MM.1S (cell line): ENCODE results near the gene MMP24OS.

Experiments
- DNase-seq: peaks from one replicate; pipeline ENCODE4 v3.0.0-alpha.2; 2015
- H2AFZ ChIP-seq: fragments of 300-600 bp; sonication (generic); 2 replicates; pipeline ENCODE4 v1.6.0; 2016; ENCODE audit warnings: antibody characterized with exemption, low read length
- H3F3A ChIP-seq: fragments of 300-600 bp; sonication (generic); 2 replicates; pipeline ENCODE4 v1.6.1; 2016; ENCODE audit warnings: mild to moderate bottlenecking, antibody characterized with exemption, low read length, moderate library complexity, mixed read lengths; ENCODE audit not compliant: insufficient read depth
- H3K27ac ChIP-seq: fragments of 300-600 bp; sonication (generic); 2 replicates; pipeline ENCODE4 v1.5.1; 2016; ENCODE audit warnings: mild to moderate bottlenecking, low read length
- H3K27me3 ChIP-seq: fragments of 300-600 bp; sonication (generic); replicated peaks from 2 replicates; pipeline ENCODE4 v1.6.0; 2016; ENCODE audit warnings: low read length; ENCODE audit not compliant: insufficient read depth
- H3K36me3 ChIP-seq: fragments of 300-600 bp; sonication (generic); replicated peaks from 2 replicates; pipeline ENCODE4 v1.6.1; 2016; ENCODE audit warnings: mild to moderate bottlenecking, low read length, mixed read lengths; ENCODE audit not compliant: insufficient read depth
- H3K4me1 ChIP-seq: fragments of 300-600 bp; sonication (generic); 2 replicates; pipeline ENCODE4 v1.6.1; 2016; ENCODE audit warnings: low read length, mixed read lengths
- H3K4me2 ChIP-seq: fragments of 300-600 bp; sonication (generic); 2 replicates; pipeline ENCODE4 v1.6.0; 2016; ENCODE audit warnings: low read depth, low read length
- H3K4me3 ChIP-seq: fragments of 300-600 bp; sonication (generic); 2 replicates; pipeline ENCODE4 v1.5.1; 2016; ENCODE audit warnings: low read length, mixed read lengths
- H3K79me2 ChIP-seq: fragments of 300-600 bp; sonication (generic); 2 replicates; pipeline ENCODE4 v1.6.1; 2016; ENCODE audit warnings: mixed run types, low read length, mixed read lengths
- H3K9ac ChIP-seq: fragments of 300-600 bp; sonication (generic); 2 replicates; pipeline ENCODE4 v1.6.1; 2016; ENCODE audit warnings: low read length, mixed read lengths
- H3K9me2 ChIP-seq: fragments of 300-600 bp; sonication (generic); replicated peaks from 2 replicates; pipeline ENCODE4 v1.6.1; 2016; ENCODE audit warnings: mild to moderate bottlenecking, low read length, mixed read lengths; ENCODE audit not compliant: insufficient read depth
- H3K9me3 ChIP-seq: fragments of 300-600 bp; sonication (generic); replicated peaks from 2 replicates; pipeline ENCODE4 v1.6.1; 2016; ENCODE audit warnings: mild to moderate bottlenecking, low read length, mixed read lengths; ENCODE audit not compliant: insufficient read depth
- H4K20me1 ChIP-seq: fragments of 300-600 bp; sonication (generic); 2 replicates; pipeline ENCODE4 v1.6.1; 2016; ENCODE audit warnings: mild to moderate bottlenecking, low read length, moderate library complexity, mixed read lengths; ENCODE audit not compliant: insufficient read depth
- CTCF ChIP-seq: fragments of 300-600 bp; sonication (generic); IDR thresholded peaks from 2 replicates; pipeline ENCODE4 v1.5.1; 2016; ENCODE audit warnings: antibody characterized with exemption, low read length, mixed read lengths
- EZH2 ChIP-seq: fragments of 300-600 bp; sonication (generic); optimal IDR thresholded peaks from 2 replicates; pipeline ENCODE3; 2017; ENCODE audit warnings: low read depth, mild to moderate bottlenecking, antibody characterized with exemption, low read length, mixed read lengths
- EZH2phosphoT487 ChIP-seq: fragments of 300-600 bp; sonication (generic); IDR thresholded peaks from 2 replicates; pipeline ENCODE4 v1.6.1; 2018; ENCODE audit warnings: antibody characterized with exemption, low read length

MMP24OS gene

DNA sequence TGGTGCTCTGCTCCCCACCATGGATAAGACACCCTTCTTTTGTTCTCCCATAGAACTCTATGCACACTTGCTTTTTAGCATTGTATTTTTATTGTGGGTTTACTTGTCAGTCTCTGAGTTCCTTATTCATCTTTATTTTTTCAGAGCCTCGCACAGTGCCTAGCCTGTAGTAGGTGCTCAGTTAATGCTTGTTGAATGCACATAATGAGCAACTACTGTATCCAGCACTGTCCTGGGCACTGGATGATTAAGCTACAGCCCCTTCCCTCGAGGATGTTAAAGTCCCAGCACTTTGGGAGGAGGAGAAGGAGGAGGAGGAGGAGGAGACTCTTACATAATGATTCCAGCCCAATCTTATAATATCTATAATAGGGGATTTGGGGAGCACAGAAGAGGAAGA is 34.6 kb downstream of the MMP24OS start:
- Histone ChIP-seq H4K20me1 (no peaks in the 10 kb centered on the region), H3K9me3 (no peaks in the 10 kb centered on the region), H3K4me1 (no peaks in the 10 kb centered on the region), H3K27me3 (no peaks in the 10 kb centered on the region), H3F3A (no peaks in the 10 kb centered on the region), H3K36me3 (no peaks in the 10 kb centered on the region), H2AFZ (no peak overlapping the region), H3K79me2 (no peaks in the 10 kb centered on the region), H3K9me2 (no peaks in the 10 kb centered on the region), H3K27ac (no peak overlapping the region), H3K4me3 (no peak overlapping the region), H3K4me2 (no peak overlapping the region), H3K9ac (no peak overlapping the region)
- TF ChIP-seq CTCF: no peak
- no peak for DNase-seq

GRCh38 chr20:35240811-35241293 is 37.1 kb downstream of the MMP24OS start:
- H2AFZ ChIP-seq: no peak overlapping the region
- no peaks in the 10 kb centered on the region for H3K9me3 ChIP-seq
- no peaks in the 10 kb centered on the region for H3K36me3 ChIP-seq
- H3K79me2 ChIP-seq: no peaks in the 10 kb centered on the region
- H3K9me2 ChIP-seq: no peaks in the 10 kb centered on the region
- H3K9ac ChIP-seq: no peak overlapping the region
- no peak overlapping the region for H3K4me2 ChIP-seq
- H3K27me3 ChIP-seq: no peaks in the 10 kb centered on the region
- no peaks in the 10 kb centered on the region for H3K4me1 ChIP-seq
- no peak for DNase-seq
- TF ChIP-seq EZH2phosphoT487: no peak
- no peak for TF ChIP-seq EZH2
- no peak for TF ChIP-seq CTCF
- H3K27ac ChIP-seq: no peak overlapping the region
- H4K20me1 ChIP-seq: no peaks in the 10 kb centered on the region
- H3F3A ChIP-seq: no peaks in the 10 kb centered on the region
- H3K4me3 ChIP-seq: no peak overlapping the region

DNA sequence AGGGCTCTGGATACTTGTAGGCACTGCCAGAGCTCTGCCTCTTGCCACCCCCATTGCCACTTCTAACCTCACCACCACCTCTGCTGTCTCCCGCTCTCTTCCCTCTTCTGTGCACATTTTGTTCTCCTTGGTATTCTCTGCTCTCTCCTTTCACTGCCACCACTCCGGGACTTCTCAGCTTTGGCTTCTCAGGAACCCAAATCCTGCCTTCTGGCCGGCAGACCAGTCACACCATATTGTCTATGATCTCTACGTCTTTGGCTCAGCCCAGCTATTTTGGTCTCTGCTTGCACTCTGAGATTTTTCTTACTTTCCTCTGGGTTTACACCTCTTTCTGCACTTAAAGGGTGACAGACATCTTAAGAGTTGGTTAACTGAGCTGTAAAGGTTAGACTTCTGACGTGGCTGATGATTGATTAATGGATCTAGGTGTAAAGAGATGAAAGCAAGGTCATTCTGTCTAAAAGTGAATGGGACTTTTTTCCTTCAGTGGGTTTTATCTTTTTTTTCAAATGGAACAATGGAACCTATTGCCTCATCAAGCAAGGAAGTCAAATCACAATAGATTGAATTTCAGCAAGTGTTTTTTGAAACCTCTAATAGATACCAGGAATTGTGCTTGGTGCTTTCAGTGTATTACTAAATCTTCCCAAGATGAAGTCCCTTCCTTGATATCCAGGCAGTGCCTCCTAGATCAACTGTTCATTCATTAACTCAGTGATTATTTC is 37.7 kb downstream of the MMP24OS start:
- no peak overlapping the region for H3K4me2 ChIP-seq
- TF ChIP-seq CTCF: no peak
- TF ChIP-seq EZH2: no peak
- TF ChIP-seq EZH2phosphoT487: no peak

More for the DNA sequence above, 37.7 kb downstream of the MMP24OS start:
- H3K79me2 ChIP-seq: no peaks in the 10 kb centered on the region
- H3K9ac ChIP-seq: no peak overlapping the region
- H3K27ac ChIP-seq: no peak overlapping the region
- no peaks in the 10 kb centered on the region for H4K20me1 ChIP-seq
- H3F3A ChIP-seq: no peaks in the 10 kb centered on the region
- H3K4me3 ChIP-seq: no peak overlapping the region
- H3K9me3 ChIP-seq: no peaks in the 10 kb centered on the region
- no peak overlapping the region for H2AFZ ChIP-seq
- no peaks in the 10 kb centered on the region for H3K9me2 ChIP-seq
- DNase-seq: no peak
- no peaks in the 10 kb centered on the region for H3K27me3 ChIP-seq
- no peaks in the 10 kb centered on the region for H3K4me1 ChIP-seq
- H3K36me3 ChIP-seq: no peaks in the 10 kb centered on the region
